Measurements from ENCODE around the gene GABRA5. TPM values are rescaled to one million over a fixed set of nuclear protein-coding genes. Genes with fewer than 3 reads are reported as not detected.
A peak's percentile ranks its signal among the peaks of the same experiment; 100 is the strongest.

Gene GABRA5
- total RNA-seq, 1 donor from 2014 or later: 0.10 TPM

DNA sequence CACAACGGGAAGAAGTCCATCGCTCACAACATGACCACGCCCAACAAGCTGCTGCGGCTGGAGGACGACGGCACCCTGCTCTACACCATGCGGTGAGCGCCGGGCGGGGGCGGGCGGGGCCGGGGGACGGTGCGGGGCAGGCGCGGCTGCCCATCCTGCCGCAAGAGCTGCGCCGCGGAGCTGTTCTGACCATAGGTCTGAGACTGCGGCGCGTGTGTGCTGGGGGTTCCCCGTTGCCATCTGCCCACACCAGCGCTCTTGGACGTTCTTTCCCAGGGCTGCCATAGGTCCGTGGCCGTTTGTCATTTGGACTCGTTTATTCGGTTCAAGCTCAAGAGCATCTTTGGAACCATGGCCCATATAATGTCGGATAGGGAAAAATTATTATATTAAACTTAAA is 16.6 kb downstream of the GABRA5 start:
- H3K27ac Mint-ChIP-seq: no peak overlapping the region
- H3K4me1 Mint-ChIP-seq (ENCODE audit: low read depth): no peaks in the 10 kb centered on the region
- H3K27me3 Mint-ChIP-seq: peaks cover 8% of the 10 kb centered on the region
- H3K9me3 Mint-ChIP-seq (ENCODE audit: low read depth): no peaks in the 10 kb centered on the region
- DNase-seq (ENCODE audit: low spot score, unreplicated experiment): no peak
- TF ChIP-seq, protein P1, sequence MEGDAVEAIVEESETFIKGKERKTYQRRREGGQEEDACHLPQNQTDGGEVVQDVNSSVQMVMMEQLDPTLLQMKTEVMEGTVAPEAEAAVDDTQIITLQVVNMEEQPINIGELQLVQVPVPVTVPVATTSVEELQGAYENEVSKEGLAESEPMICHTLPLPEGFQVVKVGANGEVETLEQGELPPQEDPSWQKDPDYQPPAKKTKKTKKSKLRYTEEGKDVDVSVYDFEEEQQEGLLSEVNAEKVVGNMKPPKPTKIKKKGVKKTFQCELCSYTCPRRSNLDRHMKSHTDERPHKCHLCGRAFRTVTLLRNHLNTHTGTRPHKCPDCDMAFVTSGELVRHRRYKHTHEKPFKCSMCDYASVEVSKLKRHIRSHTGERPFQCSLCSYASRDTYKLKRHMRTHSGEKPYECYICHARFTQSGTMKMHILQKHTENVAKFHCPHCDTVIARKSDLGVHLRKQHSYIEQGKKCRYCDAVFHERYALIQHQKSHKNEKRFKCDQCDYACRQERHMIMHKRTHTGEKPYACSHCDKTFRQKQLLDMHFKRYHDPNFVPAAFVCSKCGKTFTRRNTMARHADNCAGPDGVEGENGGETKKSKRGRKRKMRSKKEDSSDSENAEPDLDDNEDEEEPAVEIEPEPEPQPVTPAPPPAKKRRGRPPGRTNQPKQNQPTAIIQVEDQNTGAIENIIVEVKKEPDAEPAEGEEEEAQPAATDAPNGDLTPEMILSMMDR (IDR thresholded peaks at IDR 0.05; ENCODE audit: unreplicated experiment): no peak
- no peak overlapping the region for H3K4me3 Mint-ChIP-seq (ENCODE audit: low read depth)
- no peaks in the 10 kb centered on the region for H3K36me3 Mint-ChIP-seq (ENCODE audit: insufficient read depth)

DNA sequence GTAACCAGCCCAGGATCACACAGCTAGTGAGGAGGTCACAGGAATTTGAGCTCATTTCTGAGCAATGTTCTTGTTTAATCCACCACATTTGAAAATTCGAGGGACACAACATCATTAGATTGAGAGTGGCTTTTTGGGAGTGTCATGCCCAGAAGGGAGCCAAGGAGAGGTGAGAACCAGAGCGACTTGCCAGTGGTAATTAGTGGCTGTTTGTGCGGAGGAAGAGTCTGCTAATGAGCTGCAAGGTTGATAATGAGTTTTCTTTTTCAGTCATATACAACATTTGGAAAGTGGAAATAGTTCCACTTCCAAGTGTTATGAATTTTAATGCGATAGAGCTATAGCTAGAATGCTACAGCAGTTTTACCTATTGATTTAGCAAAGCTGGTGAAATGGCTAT is 19.7 kb downstream of the GABRA5 start:
- H3K27me3 Mint-ChIP-seq: peaks cover 7% of the 10 kb centered on the region
- H3K27ac Mint-ChIP-seq: no peak overlapping the region
- no peaks in the 10 kb centered on the region for H3K4me1 Mint-ChIP-seq (ENCODE audit: low read depth)
- H3K4me3 Mint-ChIP-seq (ENCODE audit: low read depth): no peak overlapping the region
- no peak for DNase-seq (ENCODE audit: low spot score, unreplicated experiment)
- no peaks in the 10 kb centered on the region for H3K36me3 Mint-ChIP-seq (ENCODE audit: insufficient read depth)
- TF ChIP-seq, protein P1 (IDR thresholded peaks at IDR 0.05; ENCODE audit: unreplicated experiment): no peak
- no peaks in the 10 kb centered on the region for H3K9me3 Mint-ChIP-seq (ENCODE audit: low read depth)

DNA sequence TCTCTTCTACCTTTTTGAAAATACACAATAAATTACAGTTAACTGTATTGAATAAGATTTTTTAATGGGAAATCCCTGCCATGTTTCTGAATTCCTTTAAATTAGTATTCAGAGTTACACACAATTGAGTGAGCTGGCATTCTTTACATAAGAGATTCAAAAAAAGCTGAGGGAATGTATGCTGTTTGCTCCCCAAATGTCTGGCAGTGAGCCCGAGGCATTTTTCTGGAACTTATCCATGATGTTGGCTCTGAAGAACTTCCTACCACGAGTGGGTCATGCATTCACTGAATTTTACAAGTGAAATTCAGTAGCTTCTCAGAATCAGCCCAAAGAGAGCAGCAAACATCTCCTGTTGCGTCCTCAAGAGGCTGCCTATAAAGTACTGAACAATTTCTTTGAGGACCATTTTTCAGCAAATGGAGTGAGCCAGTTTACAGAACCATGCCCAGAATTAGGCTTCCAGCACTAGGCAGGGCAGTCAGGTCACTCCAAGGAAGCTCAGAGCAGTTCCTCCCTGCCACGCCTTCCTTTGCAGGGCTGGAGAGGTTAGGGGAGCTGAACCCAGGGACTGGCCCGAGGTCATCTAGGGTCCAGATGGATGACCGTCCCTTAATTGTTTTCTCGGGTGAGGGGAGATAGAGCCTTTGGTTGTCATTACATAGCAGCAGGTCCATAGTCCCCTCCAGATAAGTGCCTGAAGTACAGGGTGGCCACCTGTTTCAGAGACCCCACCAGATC is 21.2 kb downstream of the GABRA5 start:
- Mint-ChIP-seq H3K9me3 (ENCODE audit: low read depth) (peaks cover 4% of the 10 kb centered on the region), H3K4me3 (ENCODE audit: low read depth) (no peak overlapping the region), H3K27ac (no peak overlapping the region), H3K36me3 (ENCODE audit: insufficient read depth) (no peaks in the 10 kb centered on the region), H3K27me3 (peaks cover 9% of the 10 kb centered on the region), H3K4me1 (ENCODE audit: low read depth) (no peaks in the 10 kb centered on the region)
- TF ChIP-seq, protein P1 (IDR thresholded peaks at IDR 0.05; ENCODE audit: unreplicated experiment): no peak
- no peak for DNase-seq (ENCODE audit: low spot score, unreplicated experiment)

DNA sequence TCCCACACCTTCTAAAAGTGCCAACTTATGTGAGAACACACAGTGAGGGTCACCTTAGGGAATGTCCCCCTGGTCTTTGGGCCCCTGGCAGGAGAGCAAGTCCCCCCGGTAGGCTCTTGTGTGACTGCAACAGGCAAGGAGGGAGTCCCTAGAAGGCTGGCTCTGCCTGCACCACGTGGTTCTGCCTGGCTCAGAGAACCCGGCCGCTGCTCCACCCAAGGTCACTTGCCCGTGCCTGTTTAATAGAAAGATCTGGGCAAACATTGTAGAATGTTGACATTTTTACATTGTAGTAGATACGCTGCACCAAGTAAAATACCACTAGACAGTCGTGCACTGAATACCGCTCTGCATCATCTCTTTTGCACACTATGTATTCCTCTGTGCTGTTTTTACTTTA is 21.9 kb downstream of the GABRA5 start:
- Mint-ChIP-seq H3K27me3 (peaks cover 9% of the 10 kb centered on the region), H3K27ac (no peak overlapping the region), H3K36me3 (ENCODE audit: insufficient read depth) (no peaks in the 10 kb centered on the region), H3K9me3 (ENCODE audit: low read depth) (peaks cover 5% of the 10 kb centered on the region), H3K4me3 (ENCODE audit: low read depth) (no peak overlapping the region), H3K4me1 (ENCODE audit: low read depth) (no peaks in the 10 kb centered on the region)
- no peak for DNase-seq (ENCODE audit: low spot score, unreplicated experiment)
- TF ChIP-seq, protein P1 (IDR thresholded peaks at IDR 0.05; ENCODE audit: unreplicated experiment): no peak

DNA sequence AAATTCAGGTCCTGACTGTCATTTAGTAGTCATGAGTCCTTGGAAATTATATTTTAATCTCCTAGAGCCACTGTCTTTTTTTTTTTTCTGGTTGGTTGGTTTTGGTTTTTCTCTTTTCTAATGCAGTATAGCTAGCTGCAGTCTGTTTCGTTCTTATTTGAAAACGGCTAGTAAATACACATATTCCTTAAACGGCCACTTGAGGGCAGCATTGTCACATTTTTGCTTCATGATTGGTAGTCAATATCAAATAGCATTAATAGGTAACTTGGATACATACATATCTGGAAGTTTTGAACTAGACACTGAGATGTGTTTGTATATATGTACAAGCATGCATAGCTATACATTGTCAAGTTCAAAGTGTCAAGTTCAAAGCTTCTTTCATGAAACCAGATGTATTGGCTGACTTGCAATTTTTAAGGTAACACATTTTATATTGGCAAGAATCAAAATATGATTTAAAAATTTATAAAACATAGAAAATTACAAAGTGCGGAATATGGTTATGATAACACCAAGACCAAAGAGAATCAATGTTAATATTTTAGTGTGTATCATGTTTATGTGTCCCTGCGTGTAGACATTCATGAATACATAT is 22.5 kb downstream of the GABRA5 start:
- TF ChIP-seq, protein P1 (IDR thresholded peaks at IDR 0.05; ENCODE audit: unreplicated experiment): peak; percentile 85
- no peaks in the 10 kb centered on the region for H3K4me1 Mint-ChIP-seq (ENCODE audit: low read depth)
- no peak overlapping the region for H3K27ac Mint-ChIP-seq
- peak; percentile 33 for DNase-seq (ENCODE audit: low spot score, unreplicated experiment)
- H3K9me3 Mint-ChIP-seq (ENCODE audit: low read depth): peaks cover 5% of the 10 kb centered on the region
- H3K27me3 Mint-ChIP-seq: peaks cover 9% of the 10 kb centered on the region
- H3K4me3 Mint-ChIP-seq (ENCODE audit: low read depth): no peak overlapping the region
- no peaks in the 10 kb centered on the region for H3K36me3 Mint-ChIP-seq (ENCODE audit: insufficient read depth)
